IPS DF 6.9 (cell line): ENCODE measurements around the gene KCNG2.
A peak's percentile ranks its signal among the peaks of the same experiment; 100 is the strongest.

Experiments used
- DNase-seq: peaks from one replicate; pipeline ENCODE4 v3.0.0-alpha.2; 2013; ENCODE audit warnings: low read depth, low spot score
- H3K27ac ChIP-seq: one replicate; pipeline ENCODE4 v1.5.1; 2013; ENCODE audit warnings: low read length, control low read depth
- H3K27me3 ChIP-seq: 2 replicates; pipeline ENCODE4 v1.6.1; 2013; ENCODE audit warnings: mild to moderate bottlenecking, low read length; ENCODE audit not compliant: control insufficient read depth, insufficient read depth
- H3K36me3 ChIP-seq: 2 replicates; pipeline ENCODE4 v1.6.1; 2013; ENCODE audit warnings: low read length; ENCODE audit not compliant: control insufficient read depth, insufficient read depth
- H3K4me1 ChIP-seq: 2 replicates; pipeline ENCODE4 v1.6.1; 2013; ENCODE audit warnings: low read length; ENCODE audit not compliant: control insufficient read depth, insufficient read depth
- H3K4me3 ChIP-seq: 2 replicates; pipeline ENCODE4 v1.5.1; 2013; ENCODE audit warnings: mild to moderate bottlenecking, low read length
- H3K9me3 ChIP-seq: 2 replicates; pipeline ENCODE4 v1.6.1; 2013; ENCODE audit warnings: low read length, inconsistent platforms; ENCODE audit not compliant: control insufficient read depth, insufficient read depth
- WGBS: extraction: QIAGEN DNeasy Blood & Tissue Kit; methylation state at CpG from one replicate; pipeline ENCODE4 v1.1.7; 2013; ENCODE audit warnings: mixed read lengths, missing lambda C conversion rate; ENCODE audit not compliant: insufficient read length, insufficient coverage; 5-methylcytosine and 5-hydroxymethylcytosine counted together

Gene KCNG2

DNA sequence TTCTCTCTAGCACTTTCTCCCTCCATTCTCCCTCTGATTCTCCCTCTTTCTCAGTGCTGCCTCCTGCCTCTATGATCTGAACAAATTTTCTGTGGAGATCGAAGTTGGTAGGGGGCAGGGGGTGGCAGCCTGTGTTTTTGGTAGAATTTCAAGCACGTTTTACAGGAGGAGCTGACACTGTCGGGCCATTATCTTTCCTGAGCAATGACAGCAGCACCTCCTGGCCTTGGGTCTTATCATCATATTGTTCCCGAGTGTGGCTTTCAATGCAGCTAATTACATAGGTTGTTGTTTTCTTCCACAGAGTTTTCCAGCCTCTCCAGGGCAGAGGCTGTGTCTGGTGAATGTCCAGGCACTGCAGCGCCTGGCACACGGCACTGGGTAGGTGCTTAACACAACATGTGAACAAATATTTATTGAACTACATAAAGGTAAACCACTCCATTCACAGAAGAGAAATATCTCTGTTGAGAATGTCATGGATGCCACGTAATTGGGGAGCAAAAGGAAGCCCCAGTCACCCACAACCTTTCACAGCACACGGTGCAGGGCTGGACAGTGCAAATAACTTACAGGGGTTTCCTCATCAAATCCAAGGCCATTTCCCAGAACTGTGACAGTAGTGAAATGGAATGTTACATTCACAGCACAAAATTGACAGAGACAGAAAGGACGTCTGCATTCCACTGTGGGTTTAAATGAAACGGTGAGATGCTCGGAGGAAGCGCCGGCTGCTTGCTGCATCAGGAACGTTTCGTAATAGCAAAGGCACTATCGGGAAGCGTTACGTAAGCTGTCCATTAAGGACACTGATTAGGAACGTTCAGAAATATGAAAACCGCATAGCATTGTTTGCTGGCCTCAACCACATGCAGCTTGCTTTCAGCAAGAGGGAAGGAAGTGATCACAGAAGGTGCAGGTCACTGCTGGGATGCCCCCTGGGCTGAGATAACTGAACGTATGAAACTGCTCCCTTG is 6.5 kb upstream of the KCNG2 start:
- DNase-seq, result no peak
- peaks cover 2% of the 10 kb centered on the region; the same call in 1 of the 2 replicates for H3K4me1 ChIP-seq
- H3K9me3 ChIP-seq, result no peaks in the 10 kb centered on the region
- no peak overlapping the region for H3K27ac ChIP-seq
- no peaks in the 10 kb centered on the region for H3K36me3 ChIP-seq
- no CpG with 5 or more reads among the region's 21 CpGs for WGBS
- H3K27me3 ChIP-seq, result peaks cover 19% of the 10 kb centered on the region
- no peak overlapping the region for H3K4me3 ChIP-seq

DNA sequence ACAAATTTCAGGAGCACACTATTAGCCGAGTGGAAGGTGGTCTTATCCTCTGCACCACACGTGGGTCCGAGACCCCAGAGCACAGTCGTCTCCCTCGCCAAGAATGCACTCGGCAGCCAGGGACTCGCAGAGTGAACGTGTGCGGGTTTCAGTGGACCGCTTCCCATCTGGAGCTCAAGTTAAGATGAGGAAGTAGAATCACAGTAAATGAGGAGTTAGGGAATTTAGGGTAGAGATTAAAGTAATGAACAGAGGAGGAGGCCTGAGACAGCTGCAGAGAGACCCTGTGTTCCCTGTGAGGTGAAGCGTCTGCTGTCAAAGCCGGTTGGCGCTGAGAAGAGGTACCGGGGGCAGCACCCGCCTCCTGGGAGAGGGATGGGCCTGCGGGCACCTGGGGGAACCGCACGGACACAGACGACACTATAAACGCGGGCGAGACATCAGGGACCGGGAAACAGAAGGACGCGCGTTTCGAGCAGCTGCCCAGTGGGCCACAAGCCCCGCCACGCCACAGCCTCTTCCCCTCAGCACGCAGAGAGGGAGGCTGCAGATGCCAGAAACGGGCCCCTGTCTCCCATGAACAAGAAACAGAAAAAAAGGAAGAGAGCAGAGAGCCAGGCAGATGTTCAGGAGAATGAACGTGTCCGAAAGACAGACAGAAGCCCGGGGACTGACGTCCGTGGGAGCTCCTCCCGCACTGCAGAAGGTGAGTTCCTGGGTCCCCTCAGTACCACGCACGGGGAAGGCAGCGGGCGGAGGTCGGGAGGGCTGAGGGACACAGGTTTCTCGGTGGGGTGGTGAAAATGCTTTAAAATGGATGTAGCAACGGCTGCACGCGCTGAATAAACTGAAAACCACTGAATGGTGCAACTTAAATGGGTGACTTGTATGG is 5.4 kb upstream of the KCNG2 start:
- no CpG with 5 or more reads among the region's 46 CpGs for WGBS
- DNase-seq, result no peak
- H3K9me3 ChIP-seq, result no peaks in the 10 kb centered on the region
- H3K4me3 ChIP-seq, result no peak overlapping the region
- H3K27ac ChIP-seq, result no peak overlapping the region
- H3K4me1 ChIP-seq, result peaks cover 2% of the 10 kb centered on the region
- H3K27me3 ChIP-seq, result peaks cover 23% of the 10 kb centered on the region
- H3K36me3 ChIP-seq, result no peaks in the 10 kb centered on the region

DNA sequence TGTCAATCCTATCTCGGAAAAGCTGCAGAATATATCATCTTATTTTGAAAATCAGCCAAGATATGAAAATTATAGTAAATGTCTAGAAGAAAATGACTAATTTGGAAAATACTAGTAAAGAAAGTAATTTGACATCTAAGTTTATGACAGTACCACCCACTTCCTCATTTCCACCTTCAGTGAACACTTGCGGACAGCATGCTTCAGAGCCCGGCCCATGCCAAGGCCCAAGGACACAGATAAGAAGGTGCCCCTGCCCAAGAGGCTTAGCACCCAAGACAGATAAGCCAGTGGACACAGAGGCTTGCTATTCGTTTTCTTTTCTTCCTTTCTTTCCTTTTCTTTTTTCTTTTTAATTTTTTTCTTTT is 4.8 kb upstream of the KCNG2 start:
- no CpG with 5 or more reads among the region's 4 CpGs for WGBS

DNA sequence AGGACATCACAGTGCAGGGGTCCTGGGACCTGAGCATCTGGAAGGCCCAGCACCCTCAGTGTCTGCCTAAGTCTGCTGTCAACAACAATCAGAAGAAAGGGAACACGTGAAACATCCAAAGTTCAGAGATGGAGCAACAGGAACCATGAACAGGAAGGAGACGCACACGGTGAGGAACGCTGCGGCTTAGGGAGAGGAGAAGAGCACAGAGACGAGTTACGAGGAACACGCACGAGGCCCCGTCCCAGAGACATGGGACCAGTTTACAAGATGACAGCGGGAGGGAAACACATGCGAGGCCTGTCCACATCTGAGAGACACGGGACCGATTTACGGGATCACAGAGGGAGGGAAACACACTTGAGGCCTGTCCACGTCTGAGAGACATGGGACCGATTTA is 2.9 kb upstream of the KCNG2 start:
- DNase-seq, result no peak
- H3K27me3 ChIP-seq, result peaks cover 26% of the 10 kb centered on the region; the same call in 1 of the 2 replicates
- no peaks in the 10 kb centered on the region for H3K9me3 ChIP-seq
- H3K27ac ChIP-seq, result no peak overlapping the region
- H3K4me1 ChIP-seq, result no peaks in the 10 kb centered on the region; the same call in 1 of the 2 replicates
- no peaks in the 10 kb centered on the region for H3K36me3 ChIP-seq
- no CpG with 5 or more reads among the region's 17 CpGs for WGBS
- no peak overlapping the region for H3K4me3 ChIP-seq

More for the DNA sequence above, 4.8 kb upstream of the KCNG2 start:
- Histone ChIP-seq H3K36me3 (no peaks in the 10 kb centered on the region), H3K9me3 (no peaks in the 10 kb centered on the region), H3K4me3 (no peak overlapping the region), H3K27me3 (peaks cover 21% of the 10 kb centered on the region; the same call in 1 of the 2 replicates), H3K4me1 (peaks cover 2% of the 10 kb centered on the region; the same call in 1 of the 2 replicates), H3K27ac (no peak overlapping the region)
- DNase-seq, result no peak

DNA sequence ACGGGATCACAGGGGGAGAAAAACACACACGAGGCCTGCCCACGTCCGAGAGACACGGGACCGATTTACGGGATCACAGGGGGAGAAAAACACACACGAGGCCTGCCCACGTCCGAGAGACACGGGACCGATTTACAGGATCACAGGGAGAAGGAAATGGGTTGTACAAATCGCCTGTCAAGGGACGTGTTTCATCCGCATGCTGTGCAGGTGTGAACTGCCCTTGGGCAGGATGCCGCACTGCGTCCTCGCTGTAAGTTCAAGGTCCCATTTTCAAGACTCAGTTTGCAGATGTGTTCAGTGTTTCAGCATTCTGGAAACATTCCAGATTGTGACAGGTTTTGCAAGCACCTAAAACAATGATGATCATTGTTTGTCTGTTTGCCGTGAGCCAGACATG is 2.3 kb upstream of the KCNG2 start:
- no CpG with 5 or more reads among the region's 19 CpGs for WGBS
- Histone ChIP-seq H3K9me3 (no peaks in the 10 kb centered on the region), H3K27me3 (peaks cover 26% of the 10 kb centered on the region; the same call in 1 of the 2 replicates), H3K36me3 (no peaks in the 10 kb centered on the region), H3K4me3 (no peak overlapping the region), H3K27ac (no peak overlapping the region), H3K4me1 (no peaks in the 10 kb centered on the region; the same call in 1 of the 2 replicates)
- DNase-seq, result no peak

DNA sequence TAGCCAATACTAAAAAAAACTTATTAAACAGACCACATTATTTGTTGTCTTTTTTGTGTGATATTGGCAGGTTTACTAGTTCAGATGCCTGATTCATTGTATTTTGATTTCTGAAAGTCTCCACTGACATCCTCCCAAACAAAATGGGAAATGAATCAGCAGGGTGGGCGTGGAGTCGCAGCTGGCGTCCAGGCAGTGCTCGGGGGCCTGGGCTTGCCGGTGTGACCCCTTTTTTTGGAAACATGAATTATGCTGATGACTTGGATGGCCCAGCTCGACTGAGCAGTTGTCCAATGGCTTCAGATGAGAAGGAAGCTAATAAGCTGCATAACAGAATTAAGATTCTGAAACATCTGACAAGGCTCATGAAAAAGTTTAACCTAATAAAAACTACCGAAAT is 1.7 kb upstream of the KCNG2 start:
- no peak overlapping the region for H3K27ac ChIP-seq
- no peak for DNase-seq
- no peak overlapping the region for H3K4me3 ChIP-seq
- H3K9me3 ChIP-seq, result no peaks in the 10 kb centered on the region
- H3K36me3 ChIP-seq, result no peaks in the 10 kb centered on the region
- WGBS, result no CpG with 5 or more reads among the region's 7 CpGs
- H3K27me3 ChIP-seq, result peaks cover 26% of the 10 kb centered on the region; the same call in 1 of the 2 replicates
- H3K4me1 ChIP-seq, result no peaks in the 10 kb centered on the region; the same call in 1 of the 2 replicates

DNA sequence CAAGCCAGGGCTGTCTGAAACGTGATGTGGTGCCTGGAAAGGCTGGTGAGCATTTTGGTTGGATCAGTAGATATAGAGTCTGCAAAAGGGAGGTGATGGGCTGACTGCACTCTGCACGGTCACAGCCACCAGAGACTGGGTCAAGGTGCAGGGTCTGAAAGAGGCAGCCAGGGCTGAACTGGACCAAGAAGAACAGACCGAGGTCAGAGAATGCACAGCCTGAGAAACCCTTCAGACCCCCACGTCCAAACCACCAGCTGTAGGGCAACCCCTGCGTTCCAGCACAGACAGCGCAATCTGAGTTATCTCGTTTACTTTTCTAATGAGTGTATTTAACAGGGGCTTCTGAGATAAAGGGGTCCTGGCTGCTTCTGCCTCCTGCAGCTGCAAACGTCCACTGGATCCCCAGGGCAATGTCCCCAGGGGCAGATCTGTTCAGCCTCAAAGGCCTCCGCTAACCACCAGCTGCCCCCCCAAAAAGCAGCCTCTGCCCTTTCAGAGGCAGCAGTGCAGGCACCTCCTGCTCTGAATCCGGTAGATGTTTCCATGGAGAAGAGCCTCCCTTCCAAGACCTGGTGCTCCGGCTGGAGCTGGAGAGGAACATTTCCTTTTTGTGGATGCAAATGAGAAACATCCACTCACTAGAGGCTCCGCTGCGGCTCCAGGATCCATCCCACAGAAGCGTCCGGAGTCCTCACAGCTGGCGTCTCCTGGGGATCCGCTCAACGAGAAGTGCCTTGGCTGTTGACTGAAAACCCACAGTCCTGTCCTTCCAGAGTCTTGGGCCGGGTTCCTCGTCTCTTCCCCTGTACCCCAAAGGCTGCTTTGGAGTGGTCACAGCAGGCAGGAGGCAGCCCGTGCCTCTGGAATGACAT is 970 bp upstream of the KCNG2 start:
- no peak for DNase-seq
- Histone ChIP-seq H3K4me1 (no peaks in the 10 kb centered on the region; the same call in 1 of the 2 replicates), H3K27me3 (peaks cover 26% of the 10 kb centered on the region; the same call in 1 of the 2 replicates), H3K27ac (no peak overlapping the region), H3K9me3 (no peaks in the 10 kb centered on the region), H3K36me3 (no peaks in the 10 kb centered on the region), H3K4me3 (no peak overlapping the region)
- WGBS, result no CpG with 5 or more reads among the region's 21 CpGs

DNA sequence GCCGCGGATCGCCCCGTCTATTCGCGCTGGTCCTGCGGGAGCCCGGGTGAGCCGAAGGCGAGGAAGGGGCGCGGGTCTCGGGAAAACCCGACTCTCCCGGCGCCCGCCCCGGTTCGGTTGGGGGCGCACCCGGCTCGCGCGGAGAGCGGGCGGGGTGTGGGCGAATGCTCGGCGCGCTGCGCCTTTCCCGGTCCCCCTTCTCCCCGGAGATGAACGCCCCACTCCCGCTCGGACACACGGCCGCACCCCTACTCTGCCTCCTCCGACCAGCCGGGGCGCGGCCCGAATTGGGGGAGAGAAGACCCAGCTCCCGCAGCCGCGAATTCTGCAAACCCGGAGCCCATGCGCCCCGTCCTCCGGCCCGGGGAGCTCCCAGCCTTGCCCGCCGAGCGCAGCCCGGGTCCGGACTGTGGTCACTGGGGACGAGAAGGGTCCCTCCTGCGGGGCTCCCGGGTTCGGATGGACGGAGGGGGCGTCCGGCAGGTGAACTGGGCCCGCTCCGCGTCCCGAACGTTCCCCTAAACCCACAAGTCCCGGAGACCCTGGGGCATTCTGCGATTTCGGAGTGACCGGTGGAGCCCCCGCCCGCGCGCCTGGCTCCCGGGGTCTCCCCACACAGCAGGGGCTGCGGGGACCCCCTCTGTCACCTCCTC is 734 bp downstream of the KCNG2 start:
- no CpG with 5 or more reads among the region's 78 CpGs for WGBS
- Histone ChIP-seq H3K36me3 (no peaks in the 10 kb centered on the region), H3K27me3 (peaks cover 26% of the 10 kb centered on the region; the same call in 1 of the 2 replicates), H3K4me3 (peak overlapping the region; percentile 29), H3K4me1 (no peaks in the 10 kb centered on the region; the same call in 1 of the 2 replicates), H3K9me3 (no peaks in the 10 kb centered on the region), H3K27ac (no peak overlapping the region)
- DNase-seq, result no peak

DNA sequence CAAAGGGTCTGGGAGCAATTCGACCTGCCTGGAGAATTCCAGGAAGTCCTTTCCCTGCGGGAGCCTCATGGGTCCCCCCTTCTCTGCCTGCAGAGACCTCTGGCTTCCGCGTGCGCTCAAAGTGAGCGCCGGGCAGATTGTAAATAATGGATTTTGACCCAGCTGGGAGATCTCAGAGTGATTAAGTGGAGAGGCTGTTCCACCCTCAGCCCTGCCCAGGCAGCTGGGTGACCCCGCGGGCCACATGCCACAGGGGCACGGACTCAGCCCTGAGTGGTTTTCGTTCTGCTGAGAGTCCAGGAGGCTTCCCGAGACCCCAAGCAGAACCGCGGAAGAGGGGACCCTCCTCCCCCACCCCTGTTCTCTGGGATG is 1.2 kb downstream of the KCNG2 start:
- no peak for DNase-seq
- H3K27me3 ChIP-seq, result peaks cover 26% of the 10 kb centered on the region; the same call in 1 of the 2 replicates
- no peak overlapping the region for H3K27ac ChIP-seq
- no peaks in the 10 kb centered on the region for H3K9me3 ChIP-seq
- no peaks in the 10 kb centered on the region for H3K36me3 ChIP-seq
- H3K4me3 ChIP-seq, result peak overlapping the region; percentile 29; the same call in 1 of the 2 replicates
- H3K4me1 ChIP-seq, result no peaks in the 10 kb centered on the region; the same call in 1 of the 2 replicates
- no CpG with 5 or more reads among the region's 14 CpGs for WGBS
